Mesothelial cell of epicardium (in vitro differentiated cells): ENCODE results near the gene TMF1. TPM values are rescaled to one million over a fixed set of nuclear protein-coding genes. Genes with fewer than 3 reads are reported as not detected.

Experiments used
- DNase-seq, 2 experiments: peaks; one replicate each; pipeline ENCODE4 v3.0.0; 2021; ENCODE audit warnings: low spot score in 2 of 2; ENCODE audit not compliant: unreplicated experiment in 2 of 2
- H3K27ac Mint-ChIP-seq: 2 replicates; pipeline ENCODE4 v1.8.0; 2021; ENCODE audit warnings: mixed read lengths
- H3K27me3 Mint-ChIP-seq: 2 replicates; pipeline ENCODE4 v1.8.0; 2021; ENCODE audit warnings: low read depth, mixed read lengths
- H3K36me3 Mint-ChIP-seq: 2 replicates; pipeline ENCODE4 v1.8.0; 2021; ENCODE audit warnings: mixed read lengths
- H3K4me1 Mint-ChIP-seq: 2 replicates; pipeline ENCODE4 v1.8.0; 2021; ENCODE audit warnings: mixed read lengths
- H3K4me3 Mint-ChIP-seq: 2 replicates; pipeline ENCODE4 v1.8.0; 2021; ENCODE audit warnings: mild to moderate bottlenecking, moderate library complexity, mixed read lengths
- H3K9me3 Mint-ChIP-seq: 2 replicates; pipeline ENCODE4 v1.8.0; 2021; ENCODE audit warnings: mixed read lengths
- CTCF ChIP-seq: fragments of 200-600 bp; sonication (generic); IDR thresholded peaks from one replicate; pipeline ENCODE4 v1.5.0; 2021; ENCODE audit warnings: antibody characterized with exemption; ENCODE audit not compliant: unreplicated experiment
- total RNA-seq: library from RNA; stranded (reverse); gene quantifications from 3 replicates; pipeline ENCODE4 v1.2.1, GENCODE V29; 2021

The TMF1 gene
- total RNA-seq, 1 donor from 2014 or later, result 39.4 TPM

GRCh38 chr3:69094467-69095205 lies 42.5 kb upstream of the TMF1 start:
- DNase-seq, result no peak
- no peaks in the 10 kb centered on the region for H3K9me3 Mint-ChIP-seq
- H3K4me3 Mint-ChIP-seq, result no peak overlapping the region
- H3K36me3 Mint-ChIP-seq, result peaks cover 7% of the 10 kb centered on the region
- H3K27me3 Mint-ChIP-seq, result no peaks in the 10 kb centered on the region
- no peak for TF ChIP-seq CTCF
- no peak overlapping the region for H3K27ac Mint-ChIP-seq
- H3K4me1 Mint-ChIP-seq, result peaks cover 24% of the 10 kb centered on the region

- Mint-ChIP-seq H3K27me3 (no peaks in the 10 kb centered on the region), H3K9me3 (no peaks in the 10 kb centered on the region), H3K36me3 (peaks cover 2% of the 10 kb centered on the region), H3K27ac (peak overlapping the region; percentile 6), H3K4me1 (peaks cover 37% of the 10 kb centered on the region), H3K4me3 (no peak overlapping the region)
- no peak for TF ChIP-seq CTCF
- no peak for DNase-seq
Measured at GRCh38 chr3:69092030-69092516, 39.9 kb upstream of the TMF1 start.

GRCh38 chr3:69091389-69092029 lies 39.4 kb upstream of the TMF1 start:
- Mint-ChIP-seq H3K36me3 (peaks cover 2% of the 10 kb centered on the region), H3K9me3 (no peaks in the 10 kb centered on the region), H3K27ac (peak overlapping the region; percentile 6), H3K27me3 (no peaks in the 10 kb centered on the region), H3K4me1 (peaks cover 39% of the 10 kb centered on the region), H3K4me3 (no peak overlapping the region)
- DNase-seq, result no peak
- no peak for TF ChIP-seq CTCF

- H3K9me3 Mint-ChIP-seq, result no peaks in the 10 kb centered on the region
- H3K27ac Mint-ChIP-seq, result no peak overlapping the region
- H3K36me3 Mint-ChIP-seq, result peaks cover 1% of the 10 kb centered on the region
- DNase-seq, result no peak
- TF ChIP-seq CTCF, result no peak
- peaks cover 42% of the 10 kb centered on the region for H3K4me1 Mint-ChIP-seq
- H3K27me3 Mint-ChIP-seq, result no peaks in the 10 kb centered on the region
- no peak overlapping the region for H3K4me3 Mint-ChIP-seq
Measured at GRCh38 chr3:69090021-69090420, 37.9 kb upstream of the TMF1 start.

GRCh38 chr3:69088063-69088462 lies 35.9 kb upstream of the TMF1 start:
- peaks cover 57% of the 10 kb centered on the region for H3K4me1 Mint-ChIP-seq
- DNase-seq, result no peak
- H3K27me3 Mint-ChIP-seq, result no peaks in the 10 kb centered on the region
- H3K9me3 Mint-ChIP-seq, result no peaks in the 10 kb centered on the region
- H3K4me3 Mint-ChIP-seq, result no peak overlapping the region
- no peak overlapping the region for H3K27ac Mint-ChIP-seq
- no peaks in the 10 kb centered on the region for H3K36me3 Mint-ChIP-seq
- TF ChIP-seq CTCF, result no peak
